H1 (cell line): ENCODE data around the gene SPTSSA. TPM values are rescaled to one million over a fixed set of nuclear protein-coding genes. Genes with fewer than 3 reads are reported as not detected.

Experiments used
- BACH1 ChIP-seq: IDR thresholded peaks from 2 replicates; pipeline ENCODE4 v1.6.1; 2012; ENCODE audit warnings: low read length, improper control_type of control experiment
- CBX8 ChIP-seq: fragments of 300-800, 300-1000 bp; sonication (generic); IDR thresholded peaks from 2 replicates; pipeline ENCODE4 v1.7.1; 2016; ENCODE audit warnings: low read depth, low read length, borderline replicate concordance
- CHD7 ChIP-seq: fragments of 300-600 bp; sonication (generic); IDR thresholded peaks from 2 replicates; pipeline ENCODE4 v1.7.1; 2012; ENCODE audit warnings: low read length, moderate library complexity, mild to moderate bottlenecking, inconsistent platforms; ENCODE audit not compliant: insufficient replicate concordance
- GTF2F1 ChIP-seq: IDR thresholded peaks from 2 replicates; pipeline ENCODE4 v1.6.1; 2012; ENCODE audit warnings: low read depth, low read length, improper control_type of control experiment, borderline replicate concordance
- HDAC2 ChIP-seq, 2 experiments: fragments of 300-600 bp in 1 of 2; sonication (generic) in 1 of 2; IDR thresholded peaks; 2 replicates each; pipeline ENCODE4 v1.6.1; 2011 to 2012; ENCODE audit warnings: low read depth in 2 of 2, low read length in 2 of 2, mild to moderate bottlenecking in 2 of 2, moderate library complexity in 2 of 2, borderline replicate concordance in 1 of 2, inconsistent platforms in 1 of 2
- JUND ChIP-seq: IDR thresholded peaks from 2 replicates; pipeline ENCODE4 v1.6.1; 2011; ENCODE audit warnings: mild to moderate bottlenecking, improper control_type of control experiment, low read length
- NRF1 ChIP-seq: IDR thresholded peaks from 2 replicates; pipeline ENCODE4 v1.6.1; 2011; ENCODE audit warnings: mild to moderate bottlenecking, low read depth, low read length, improper control_type of control experiment
- RBBP5 ChIP-seq: IDR thresholded peaks from 2 replicates; pipeline ENCODE4 v1.7.1; 2012; ENCODE audit warnings: low read depth, mild to moderate bottlenecking, inconsistent platforms, low read length, moderate library complexity, borderline replicate concordance
- SP2 ChIP-seq: IDR thresholded peaks from 2 replicates; pipeline ENCODE4 v1.6.1; 2012; ENCODE audit warnings: mild to moderate bottlenecking, low read length, inconsistent platforms
- SP4 ChIP-seq: IDR thresholded peaks from 2 replicates; pipeline ENCODE4 v1.6.1; 2012; ENCODE audit warnings: low read length, inconsistent platforms
- TEAD4 ChIP-seq: IDR thresholded peaks from 2 replicates; pipeline ENCODE4 v1.6.1; 2012; ENCODE audit warnings: low read depth, low read length, inconsistent platforms, mixed read lengths
- polyA plus RNA-seq, 7 experiments: library from polyadenylated mRNA; depleted of rRNA in 3 of 7; stranded (reverse) in 5 of 7; unstranded in 2 of 7; fragments of >200 nt in 5 of 7; fragments of 200-250 nt in 2 of 7; gene quantifications; 1 replicate in 5 of 7; 2 replicates in 1 of 7; 4 replicates in 1 of 7; pipeline versions ENCODE4 v1.2.1 to v1.2.3, GENCODE V29; 2011 to 2013; ENCODE audit warnings: missing spikeins in 2 of 7, mixed read lengths in 2 of 7
- total RNA-seq: library from RNA; stranded (reverse); fragmentation: NEBNext Ultra II Directional; extraction: Animal tissue kit (Norgen Biotek cat#: 25700); gene quantifications from 2 replicates; pipeline ENCODE4 v1.2.1, GENCODE V29; 2021

Gene SPTSSA
- total and polyA plus RNA-seq, 2 of the 8 experiments (the other 6 are each of a cell fraction or from before 2014, with no cell fraction given), result 24.9 to 28.5 TPM

DNA sequence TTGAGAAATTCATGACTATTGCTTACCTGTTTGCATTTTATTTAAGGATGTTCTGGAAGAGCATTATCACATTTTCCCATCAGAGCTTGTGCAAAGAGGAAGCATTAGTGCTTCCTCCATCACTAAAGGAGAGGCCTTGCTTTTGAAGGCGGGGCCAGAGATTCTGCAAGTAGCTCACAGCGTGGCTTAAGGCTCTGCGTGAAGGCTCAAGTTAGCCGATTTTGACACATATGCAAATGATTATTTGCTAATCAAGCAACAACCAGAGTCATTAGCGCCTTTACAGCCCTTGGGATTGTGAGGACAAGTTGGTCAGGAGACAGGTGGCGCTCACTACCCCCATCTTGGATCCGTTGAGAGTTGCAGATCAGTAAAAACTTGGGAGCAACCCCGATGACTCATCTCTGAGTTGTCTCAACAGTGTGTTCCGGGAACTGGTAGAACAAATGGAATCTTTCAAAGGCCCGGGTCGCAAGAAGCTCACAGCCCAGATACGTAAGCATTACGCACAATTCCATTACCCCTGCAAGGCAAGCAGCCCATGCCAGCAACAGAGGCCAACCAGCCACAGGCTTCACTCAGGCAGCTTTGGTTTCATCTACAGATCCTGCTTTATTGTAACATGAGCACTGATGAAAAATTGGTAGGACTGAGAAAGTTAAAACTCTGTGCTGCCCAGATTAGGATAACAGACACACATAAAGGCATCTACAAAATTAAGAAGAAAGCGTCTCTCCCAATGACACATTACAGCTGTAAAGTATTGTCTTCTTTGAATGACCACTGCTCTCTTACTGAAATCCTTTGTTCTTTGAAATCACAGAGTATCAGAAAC, 34.9 kb upstream of the SPTSSA start (continued):
- TF ChIP-seq CHD7, result no peak
- TF ChIP-seq SP2, result no peak
- TF ChIP-seq JUND, result peak; percentile 93
- no peak for TF ChIP-seq RBBP5
- TF ChIP-seq CBX8, result no peak
- TF ChIP-seq TEAD4, result no peak
- no peak for TF ChIP-seq BACH1
- no peak for TF ChIP-seq SP4
- no peak for TF ChIP-seq GTF2F1
- no peak for TF ChIP-seq HDAC2 (IDR thresholded peaks at IDR 0.05; ENCODE audit: borderline replicate concordance in 1 of 2, low read depth in 2 of 2, low read length in 2 of 2)
- no peak for TF ChIP-seq NRF1
